Activated CD8-positive, alpha-beta memory T cell treated with anti-CD3 and anti-CD28 coated beads, Interleukin-2, amount 50 U/mL, for 24 hours (primary cell): ENCODE data around the gene TINAG.
"Not testable (repeated sequence)": the region's sequence is repeated elsewhere in the genome, so short reads cannot be mapped to it uniquely, and the experiment has no call there.

Experiments used
- DNase-seq: peaks from one replicate; pipeline ENCODE4 v3.0.0-alpha.2; 2020; ENCODE audit errors: extremely low read depth

The TINAG gene

GRCh38 chr6:54308986-54309315, 710 bp downstream of the TINAG start:
- DNase-seq: no peak

GRCh38 chr6:54310377-54311152, 2.3 kb downstream of the TINAG start:
- no peak for DNase-seq

GRCh38 chr6:54315656-54316055, 7.4 kb downstream of the TINAG start:
- DNase-seq: no peak

- DNase-seq: no peak
Measured at GRCh38 chr6:54320871-54321270, 12.6 kb downstream of the TINAG start.

GRCh38 chr6:54327631-54328030, 19.4 kb downstream of the TINAG start:
- no peak for DNase-seq

- DNase-seq: not testable (repeated sequence)
Measured at GRCh38 chr6:54331571-54331970, 23.3 kb downstream of the TINAG start.

- no peak for DNase-seq
Measured at GRCh38 chr6:54335871-54336270, 27.6 kb downstream of the TINAG start.

GRCh38 chr6:54353975-54354374, 45.7 kb downstream of the TINAG start:
- no peak for DNase-seq

- no peak for DNase-seq
Measured at GRCh38 chr6:54354608-54355007, 46.4 kb downstream of the TINAG start.

GRCh38 chr6:54357141-54357540, 48.9 kb downstream of the TINAG start:
- no peak for DNase-seq

GRCh38 chr6:54361188-54361587, 52.9 kb downstream of the TINAG start:
- DNase-seq: no peak

- DNase-seq: no peak
Measured at GRCh38 chr6:54361734-54362133, 53.5 kb downstream of the TINAG start.

GRCh38 chr6:54366667-54367327, 58.6 kb downstream of the TINAG start:
- no peak for DNase-seq

- DNase-seq: no peak
Measured at GRCh38 chr6:54377776-54378175, 69.5 kb downstream of the TINAG start.

GRCh38 chr6:54386295-54386694, 78.1 kb downstream of the TINAG start:
- no peak for DNase-seq

- DNase-seq: no peak
Measured at GRCh38 chr6:54390362-54390761, 82.1 kb downstream of the TINAG start.

- DNase-seq: no peak
Measured at GRCh38 chr6:54391577-54391976, 83.3 kb downstream of the TINAG start.

- DNase-seq: no peak
Measured at GRCh38 chr6:54403096-54403495, 94.9 kb downstream of the TINAG start.

GRCh38 chr6:54404791-54405190, 96.5 kb downstream of the TINAG start:
- no peak for DNase-seq

- DNase-seq: no peak
Measured at GRCh38 chr6:54411767-54412166, 103.5 kb downstream of the TINAG start.

GRCh38 chr6:54415517-54415916, 107.3 kb downstream of the TINAG start:
- DNase-seq: no peak

- no peak for DNase-seq
Measured at GRCh38 chr6:54419885-54420284, 111.6 kb downstream of the TINAG start.

GRCh38 chr6:54426995-54427394, 118.8 kb downstream of the TINAG start:
- no peak for DNase-seq
